K562 (cell line): ENCODE measurements around the gene INPP5D. TPM values are rescaled to one million over a fixed set of nuclear protein-coding genes. Genes with fewer than 3 reads are reported as not detected.

Source experiments
- ATAC-seq: fragments of 200-7000 bp; cut with Tn5 transposase; 3 replicates; pipeline ENCODE4 v1.9.1; 2020; ENCODE audit warnings: moderate library complexity
- BruUV-seq: library from RNA; stranded (reverse); fragments of 400-500 nt; replicated peaks from 2 replicates; lab custom pipeline; 2021; lab: Mats Ljungman, UMichigan
- CTCF ChIA-PET: fragments of 300-600 bp; formaldehyde crosslinking; extraction: SDS; loops from one replicate; lab custom pipeline; 2021; ENCODE audit warnings: low intra/inter-chr PET ratio; lab: Yijun Ruan, JAX
- POLR2A ChIA-PET: fragments of 300-600, 350-650 bp; sonication (Branson Sonifier 250); formaldehyde crosslinking; extraction: SDS; loops from one replicate; lab custom pipeline; 2021; ENCODE audit warnings: antibody characterized with exemption, inconsistent platforms; lab: Yijun Ruan, JAX
- DNase-seq, 4 experiments: peaks; one replicate each; pipeline versions ENCODE4 v3.0.0 to v3.0.0-alpha.2; 2011 to 2018; ENCODE audit warnings: low spot score in 3 of 4, mixed read lengths in 3 of 4; ENCODE audit errors: extremely low read depth in 1 of 4
- FAIRE-seq: peaks from 2 replicates; lab custom pipeline; 2011; peaks lifted over from hg19 to GRCh38; lab: Jason Lieb, UNC
- H2AFZ ChIP-seq: 2 replicates; pipeline ENCODE4 v1.6.0; 2011; ENCODE audit warnings: low read depth, low read length, control low read depth, inconsistent platforms
- H3K27ac ChIP-seq: fragments of 200-600 bp; 3 replicates; pipeline ENCODE4 v1.8.0; 2011; ENCODE audit warnings: low read depth, mild to moderate bottlenecking, control low read depth, inconsistent platforms, low read length, moderate library complexity, mixed read lengths; ENCODE audit errors: extremely low read depth
- H3K27me3 ChIP-seq, 2 experiments: fragments of 300-600 bp in 1 of 2; 2 replicates in 1 of 2; 3 replicates in 1 of 2; pipeline versions ENCODE4 v1.6.0 to v1.8.0; 2011; ENCODE audit warnings: inconsistent platforms in 2 of 2, low read length in 2 of 2, mild to moderate bottlenecking in 1 of 2, mixed read lengths in 1 of 2, moderate library complexity in 1 of 2; ENCODE audit not compliant: control insufficient read depth in 2 of 2, insufficient read depth in 2 of 2
- H3K36me3 ChIP-seq: fragments of 300-600 bp; 3 replicates; pipeline ENCODE4 v1.8.0; 2011; ENCODE audit warnings: mild to moderate bottlenecking, low read length, inconsistent platforms; ENCODE audit not compliant: control insufficient read depth, insufficient read depth
- H3K4me1 ChIP-seq, 2 experiments: fragments of 200-600 bp in 1 of 2; replicated peaks in 1 of 2; 2 replicates in 1 of 2; 3 replicates in 1 of 2; pipeline versions ENCODE4 v1.5.1 to v1.8.0; 2011; ENCODE audit warnings: inconsistent platforms in 2 of 2, low read length in 2 of 2, mild to moderate bottlenecking in 1 of 2, mixed read lengths in 1 of 2, moderate library complexity in 1 of 2; ENCODE audit not compliant: control insufficient read depth in 2 of 2, insufficient read depth in 2 of 2
- H3K4me2 ChIP-seq: 2 replicates; pipeline ENCODE4 v1.6.1; 2011; ENCODE audit warnings: low read length, control low read depth, inconsistent platforms, mixed read lengths; ENCODE audit not compliant: insufficient read depth
- H3K4me3 ChIP-seq: fragments of 200-600 bp; sonication (generic), shearing (Covaris generic); 2 replicates; pipeline ENCODE4 v1.5.1; 2016; ENCODE audit warnings: control low read depth, inconsistent platforms
- H3K79me2 ChIP-seq: fragments of 200-600 bp; 3 replicates; pipeline ENCODE4 v1.8.0; 2011; ENCODE audit warnings: low read length, inconsistent platforms; ENCODE audit not compliant: control insufficient read depth, insufficient read depth
- H3K9ac ChIP-seq, 2 experiments: 2 replicates each; pipeline versions ENCODE4 v1.6.0 to v1.6.1; 2011; ENCODE audit warnings: low read depth in 2 of 2, low read length in 2 of 2, control low read depth in 1 of 2, inconsistent platforms in 1 of 2, mild to moderate bottlenecking in 1 of 2, mixed read lengths in 1 of 2; ENCODE audit not compliant: insufficient read depth in 1 of 2
- H3K9me1 ChIP-seq: one replicate; pipeline ENCODE4 v1.6.0; 2011; ENCODE audit warnings: inconsistent platforms, mild to moderate bottlenecking, low read length, moderate library complexity; ENCODE audit not compliant: control insufficient read depth, insufficient read depth
- H3K9me3 ChIP-seq: replicated peaks from 2 replicates; pipeline ENCODE4 v1.5.1; 2011; ENCODE audit warnings: low read depth, low read length, inconsistent platforms; ENCODE audit not compliant: control insufficient read depth, insufficient read depth
- H4K20me1 ChIP-seq: replicated peaks from 2 replicates; pipeline ENCODE4 v1.6.1; 2011; ENCODE audit warnings: low read length, inconsistent platforms, mixed read lengths; ENCODE audit not compliant: control insufficient read depth, insufficient read depth
- ARID1B ChIP-seq: fragments of 450-650 bp; IDR thresholded peaks from 2 replicates; pipeline ENCODE4 v1.6.1; 2016; ENCODE audit warnings: antibody characterized with exemption, mild to moderate bottlenecking, inconsistent platforms
- FIP1L1 ChIP-seq: fragments of 200-400 bp; formaldehyde crosslinking; IDR thresholded peaks from 2 replicates; pipeline ENCODE4 v1.6.1; 2018; ENCODE audit warnings: mild to moderate bottlenecking, low read depth, low read length; ENCODE audit not compliant: poor library complexity, severe bottlenecking
- MED1 ChIP-seq: sonication (generic); formaldehyde crosslinking; IDR thresholded peaks from 2 replicates; pipeline ENCODE4 v1.8.1; 2023; ENCODE audit warnings: missing genetic modification reagents, borderline replicate concordance
- SMARCA5 ChIP-seq: fragments of 450-650 bp; IDR thresholded peaks from 2 replicates; pipeline ENCODE4 v1.6.1; 2016
- ZBTB7A ChIP-seq: IDR thresholded peaks from 2 replicates; pipeline ENCODE4 v1.6.1; 2011; ENCODE audit warnings: low read depth, mild to moderate bottlenecking, low read length, moderate library complexity, borderline replicate concordance; ENCODE audit not compliant: control insufficient read depth
- ZNF3 ChIP-seq: fragments of 250-450 bp; sonication (Bioruptor Pico); IDR thresholded peaks from 2 replicates; pipeline ENCODE4 v1.5.0; 2021; ENCODE audit warnings: mild to moderate bottlenecking, moderate library complexity
- ZNF324 ChIP-seq: fragments of 250-450 bp; sonication (Bioruptor Pico); IDR thresholded peaks from 2 replicates; pipeline ENCODE4 v1.4.0; 2020; ENCODE audit warnings: mild to moderate bottlenecking
- WGBS: fragments of 100-300 bp; shearing (Covaris generic); methylation state at CpG from one replicate; pipeline ENCODE4 v1.1.6; 2016; ENCODE audit warnings: low coverage, mixed read lengths; ENCODE audit not compliant: insufficient coverage; ENCODE audit errors: missing lambda C conversion rate; 5-methylcytosine and 5-hydroxymethylcytosine counted together
- in situ Hi-C: fragments of 300-500 bp; cut with MboI; formaldehyde crosslinking; loops from 4 replicates; pipeline ENCODE4 v1.15.0; 2018; ENCODE audit warnings: inconsistent platforms, mixed read lengths
- intact Hi-C: fragments of 100-400 bp; cut with micrococcal nuclease; formaldehyde crosslinking; loops from 2 replicates; pipeline ENCODE4 v1.14.2; 2022
- polyA plus RNA-seq, 8 experiments: library from polyadenylated mRNA; depleted of rRNA in 4 of 8; stranded (reverse) in 5 of 8; unstranded in 3 of 8; fragments of >200 nt; fragmentation: Nextera tagmentation in 2 of 8; fragmentation: Illumina TruSeq in 1 of 8; extraction: Ambion mirVana in 2 of 8; extraction: Trizol in 1 of 8; gene quantifications; 2 replicates each; pipeline versions ENCODE4 v1.2.1 to v1.2.3, GENCODE V29; 2011 to 2014; ENCODE audit warnings: inconsistent platforms in 1 of 8, missing spikeins in 1 of 8
- total RNA-seq, 7 experiments: library from RNA; depleted of rRNA in 6 of 7; stranded (reverse); fragments of >200 nt in 6 of 7; fragmentation: Illumina TruSeq in 2 of 7; extraction: Trizol in 2 of 7; gene quantifications; 2 replicates each; pipeline versions ENCODE4 v1.2.1 to v1.2.3, GENCODE V29; 2011 to 2021; ENCODE audit warnings: low replicate concordance in 1 of 7
- TF ChIP-seq, protein P1 (sequence below), 3 experiments: fragments of 200-800 bp in 1 of 3; fragments of 250-450 bp in 1 of 3; fragments of 450-650 bp in 1 of 3; sonication (Bioruptor Pico) in 1 of 3; sonication (Bioruptor generic) in 1 of 3; formaldehyde crosslinking in 1 of 3; IDR thresholded peaks; 2 replicates each; pipeline versions ENCODE4 v1.6.1 to v1.8.0; 2016 to 2022; ENCODE audit warnings: mild to moderate bottlenecking in 2 of 3, missing genetic modification characterization in 2 of 3, missing compliant biosample characterization in 1 of 3, moderate library complexity in 1 of 3
- TF ChIP-seq, protein P2 (sequence below): sonication (generic); formaldehyde crosslinking; IDR thresholded peaks from 2 replicates; pipeline ENCODE4 v1.8.0; 2022; ENCODE audit warnings: missing genetic modification reagents, mild to moderate bottlenecking, borderline replicate concordance
- TF ChIP-seq, protein P3 (sequence below), 3 experiments: fragments of 200-800 bp in 1 of 3; sonication (Bioruptor generic) in 1 of 3; sonication (generic) in 1 of 3; formaldehyde crosslinking in 1 of 3; IDR thresholded peaks; 2 replicates each; pipeline versions ENCODE4 v1.6.1 to v1.8.0; 2016 to 2022; ENCODE audit warnings: mild to moderate bottlenecking in 2 of 3, missing compliant biosample characterization in 2 of 3, missing genetic modification characterization in 2 of 3, missing genetic modification reagents in 1 of 3
- TF ChIP-seq, protein P4 (sequence below), 2 experiments: fragments of 450-650 bp in 1 of 2; sonication (generic) in 1 of 2; formaldehyde crosslinking in 1 of 2; IDR thresholded peaks in 1 of 2; conservative IDR thresholded peaks in 1 of 2; 2 replicates each; pipeline versions ENCODE4 v1.6.1 to v1.8.1; 2016 to 2023; ENCODE audit warnings: mild to moderate bottlenecking in 2 of 2, moderate library complexity in 2 of 2, inconsistent platforms in 1 of 2, missing genetic modification reagents in 1 of 2

Gene INPP5D
- total and polyA plus RNA-seq, 9 of the 15 experiments (the other 6 are each of a cell fraction or from before 2014, with no cell fraction given), result 0.55 to 6.2 (median 2.2) TPM

DNA sequence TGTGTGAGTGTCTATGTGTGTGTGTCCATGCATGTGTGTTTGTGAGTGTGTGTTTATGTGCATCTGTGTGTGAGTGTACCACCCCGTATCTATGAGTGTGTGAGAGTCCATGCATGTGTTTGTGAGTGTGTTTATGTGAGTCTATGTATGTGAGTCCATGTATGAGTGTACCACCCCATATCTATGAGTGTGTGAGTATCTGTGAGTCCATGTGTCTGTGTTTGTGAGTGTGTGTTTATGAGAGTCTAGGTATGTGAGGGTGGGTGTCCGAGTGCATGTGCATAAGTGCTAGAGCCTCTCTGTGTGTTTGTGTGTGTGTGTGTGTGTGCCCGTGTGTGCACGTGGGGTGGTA, 105.4 kb downstream of the INPP5D start (continued):
- TF ChIP-seq, protein P1, sequence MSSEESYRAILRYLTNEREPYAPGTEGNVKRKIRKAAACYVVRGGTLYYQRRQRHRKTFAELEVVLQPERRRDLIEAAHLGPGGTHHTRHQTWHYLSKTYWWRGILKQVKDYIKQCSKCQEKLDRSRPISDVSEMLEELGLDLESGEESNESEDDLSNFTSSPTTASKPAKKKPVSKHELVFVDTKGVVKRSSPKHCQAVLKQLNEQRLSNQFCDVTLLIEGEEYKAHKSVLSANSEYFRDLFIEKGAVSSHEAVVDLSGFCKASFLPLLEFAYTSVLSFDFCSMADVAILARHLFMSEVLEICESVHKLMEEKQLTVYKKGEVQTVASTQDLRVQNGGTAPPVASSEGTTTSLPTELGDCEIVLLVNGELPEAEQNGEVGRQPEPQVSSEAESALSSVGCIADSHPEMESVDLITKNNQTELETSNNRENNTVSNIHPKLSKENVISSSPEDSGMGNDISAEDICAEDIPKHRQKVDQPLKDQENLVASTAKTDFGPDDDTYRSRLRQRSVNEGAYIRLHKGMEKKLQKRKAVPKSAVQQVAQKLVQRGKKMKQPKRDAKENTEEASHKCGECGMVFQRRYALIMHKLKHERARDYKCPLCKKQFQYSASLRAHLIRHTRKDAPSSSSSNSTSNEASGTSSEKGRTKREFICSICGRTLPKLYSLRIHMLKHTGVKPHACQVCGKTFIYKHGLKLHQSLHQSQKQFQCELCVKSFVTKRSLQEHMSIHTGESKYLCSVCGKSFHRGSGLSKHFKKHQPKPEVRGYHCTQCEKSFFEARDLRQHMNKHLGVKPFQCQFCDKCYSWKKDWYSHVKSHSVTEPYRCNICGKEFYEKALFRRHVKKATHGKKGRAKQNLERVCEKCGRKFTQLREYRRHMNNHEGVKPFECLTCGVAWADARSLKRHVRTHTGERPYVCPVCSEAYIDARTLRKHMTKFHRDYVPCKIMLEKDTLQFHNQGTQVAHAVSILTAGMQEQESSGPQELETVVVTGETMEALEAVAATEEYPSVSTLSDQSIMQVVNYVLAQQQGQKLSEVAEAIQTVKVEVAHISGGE (CRISPR knock-in tag; IDR thresholded peaks at IDR 0.05), result no peak
- TF ChIP-seq, protein P2, sequence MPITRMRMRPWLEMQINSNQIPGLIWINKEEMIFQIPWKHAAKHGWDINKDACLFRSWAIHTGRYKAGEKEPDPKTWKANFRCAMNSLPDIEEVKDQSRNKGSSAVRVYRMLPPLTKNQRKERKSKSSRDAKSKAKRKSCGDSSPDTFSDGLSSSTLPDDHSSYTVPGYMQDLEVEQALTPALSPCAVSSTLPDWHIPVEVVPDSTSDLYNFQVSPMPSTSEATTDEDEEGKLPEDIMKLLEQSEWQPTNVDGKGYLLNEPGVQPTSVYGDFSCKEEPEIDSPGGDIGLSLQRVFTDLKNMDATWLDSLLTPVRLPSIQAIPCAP, result no peak
- no peak for TF ChIP-seq MED1 (CRISPR knock-in tag)
- TF ChIP-seq SMARCA5, result peak; percentile 73

- Histone ChIP-seq H2AFZ (peak overlapping the region; percentile 86), H3K36me3 (no peaks in the 10 kb centered on the region), H3K9ac (peak overlapping the region; percentile 39 to 82), H3K9me1 (no peaks in the 10 kb centered on the region), H3K9me3 (no peaks in the 10 kb centered on the region), H3K4me3 (no peak overlapping the region), H4K20me1 (no peaks in the 10 kb centered on the region), H3K4me2 (peak overlapping the region; percentile 69), H3K27ac (peak overlapping the region; percentile 60), H3K79me2 (no peaks in the 10 kb centered on the region), H3K27me3 (no peaks in the 10 kb centered on the region), H3K4me1 (peaks cover 18 to 30% of the 10 kb centered on the region in 2 experiments)
- ChIA-PET POLR2A (no interaction called here), CTCF (no interaction called here)
- FAIRE-seq (peak; percentile 87), DNase-seq (peak; percentile 79 to 84 (median 81)), ATAC-seq (peak; percentile 84)
- 16% methylated on average over 14 of the region's 19 CpGs for WGBS
- intact Hi-C loops, result no loop called here
- BruUV-seq, result no TSS peak
- in situ Hi-C loops, result no loop called here
- TF ChIP-seq ZNF324 (CRISPR knock-in tag), result no peak
- no peak for TF ChIP-seq FIP1L1
- TF ChIP-seq ZNF3, result no peak
- TF ChIP-seq ZBTB7A, result peak; percentile 53; the same call in 1 of the 2 replicates
- TF ChIP-seq, protein P3, sequence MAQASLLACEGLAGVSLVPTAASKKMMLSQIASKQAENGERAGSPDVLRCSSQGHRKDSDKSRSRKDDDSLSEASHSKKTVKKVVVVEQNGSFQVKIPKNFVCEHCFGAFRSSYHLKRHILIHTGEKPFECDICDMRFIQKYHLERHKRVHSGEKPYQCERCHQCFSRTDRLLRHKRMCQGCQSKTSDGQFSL (CRISPR knock-in tag; IDR thresholded peaks at IDR 0.05), result no peak
- TF ChIP-seq, protein P3 (tag; IDR thresholded peaks at IDR 0.05), result no peak
- peak; percentile 51; the same call in 1 of the 2 replicates for TF ChIP-seq ARID1B
- TF ChIP-seq, protein P4, sequence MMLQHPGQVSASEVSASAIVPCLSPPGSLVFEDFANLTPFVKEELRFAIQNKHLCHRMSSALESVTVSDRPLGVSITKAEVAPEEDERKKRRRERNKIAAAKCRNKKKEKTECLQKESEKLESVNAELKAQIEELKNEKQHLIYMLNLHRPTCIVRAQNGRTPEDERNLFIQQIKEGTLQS (IDR thresholded peaks at IDR 0.05), result no peak
- TF ChIP-seq, protein P4 (CRISPR knock-in tag; conservative IDR thresholded peaks at IDR 0.05), result no peak
Observed at GRCh38 chr2:233165895-233166661, 105.9 kb downstream of the INPP5D start.
